ENCODE data around the gene DKC1.

The DKC1 gene

DNA sequence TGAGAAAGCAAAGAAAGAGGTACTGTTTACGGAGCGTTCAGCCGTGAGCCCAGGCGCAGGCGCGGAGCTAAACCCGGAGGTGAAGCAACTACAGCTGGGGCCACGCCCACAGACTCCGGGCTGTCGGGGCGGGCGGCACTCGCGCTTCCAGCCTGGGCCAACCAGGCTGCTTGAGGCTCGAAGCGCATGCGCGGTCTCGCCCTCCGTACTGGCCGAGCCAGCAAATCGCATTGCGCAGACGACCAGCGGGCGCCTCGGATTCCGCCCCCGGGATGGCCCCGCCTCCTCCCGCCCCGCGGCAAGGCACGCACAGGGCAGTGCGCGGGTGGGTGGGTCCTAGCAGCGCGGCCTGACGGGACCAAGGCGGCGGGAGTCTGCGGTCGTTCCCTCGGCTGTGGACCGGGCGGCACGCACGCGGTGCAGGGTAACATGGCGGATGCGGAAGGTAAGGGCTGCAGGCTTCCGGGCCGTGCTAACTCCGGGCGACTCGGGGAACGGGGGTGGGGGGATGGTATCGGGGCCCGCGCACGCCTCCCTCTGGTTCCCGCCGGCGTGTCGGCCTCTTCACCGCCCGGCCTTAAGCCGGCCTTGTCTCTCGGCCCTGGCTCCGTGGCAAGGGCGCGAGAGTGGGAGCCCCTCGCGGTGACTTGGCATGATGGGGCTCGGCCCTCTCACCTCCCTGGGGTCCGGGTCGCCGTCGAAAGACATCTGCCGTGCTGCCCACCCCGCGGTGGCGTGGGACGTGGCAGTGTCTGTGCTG lies at the start of gene DKC1:
DKC1 (plus strand) TSS at position 328 of the 760 bp plus-strand sequence; CDS start at position 430, 102 bp downstream.
- DNase-seq (ENCODE audit: low read depth in 2 of 2): peak; percentile 85 to 90

DNA sequence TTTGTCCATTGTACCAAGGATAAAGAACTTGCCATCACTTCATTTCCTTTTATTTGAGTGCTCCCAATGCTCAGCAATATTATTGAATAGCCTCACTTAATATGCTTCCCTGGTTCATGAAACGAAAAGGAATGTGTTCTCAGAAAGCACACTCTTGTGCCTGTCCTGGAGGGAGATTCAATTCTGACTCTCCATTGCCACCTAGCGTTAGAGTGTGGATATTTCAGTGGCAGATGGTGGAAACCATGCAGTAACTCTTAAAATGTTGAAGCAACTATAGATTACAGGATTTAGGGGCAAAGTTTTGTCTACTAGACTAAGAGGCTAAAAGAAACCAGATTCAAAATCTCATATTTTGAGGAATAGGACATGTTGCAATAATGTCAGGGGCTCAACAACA lies 47.7 kb upstream of the DKC1 start:
- no peak for DNase-seq (ENCODE audit: low read depth in 2 of 2)

- DNase-seq (ENCODE audit: low read depth in 2 of 2): no peak
Measured at GRCh38 chrX:154715825-154716224, 46.8 kb upstream of the DKC1 start.

DNA sequence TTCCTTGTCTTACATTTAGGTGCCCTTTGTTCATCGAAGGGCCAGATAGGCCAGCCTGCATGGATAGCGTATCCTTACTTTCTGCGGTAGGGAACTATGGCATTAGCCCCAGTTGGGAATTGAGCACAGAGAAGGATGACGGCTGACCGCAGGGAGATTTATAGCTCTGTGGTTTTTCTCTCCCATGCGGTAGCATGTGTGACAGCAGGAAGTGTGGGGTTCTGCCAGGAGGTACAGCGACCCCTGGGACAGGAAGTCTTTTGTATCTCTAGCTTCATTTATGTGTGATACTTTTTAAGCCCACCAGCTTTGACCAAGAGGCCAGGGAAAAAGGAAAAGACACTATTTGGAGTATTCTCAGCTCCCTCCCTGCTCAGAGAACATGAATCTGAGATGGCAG lies 44.8 kb upstream of the DKC1 start:
- no peak for DNase-seq (ENCODE audit: low read depth in 2 of 2)

- DNase-seq (ENCODE audit: low read depth in 2 of 2): no peak
Measured at GRCh38 chrX:154718616-154719015, 44.0 kb upstream of the DKC1 start.

DNA sequence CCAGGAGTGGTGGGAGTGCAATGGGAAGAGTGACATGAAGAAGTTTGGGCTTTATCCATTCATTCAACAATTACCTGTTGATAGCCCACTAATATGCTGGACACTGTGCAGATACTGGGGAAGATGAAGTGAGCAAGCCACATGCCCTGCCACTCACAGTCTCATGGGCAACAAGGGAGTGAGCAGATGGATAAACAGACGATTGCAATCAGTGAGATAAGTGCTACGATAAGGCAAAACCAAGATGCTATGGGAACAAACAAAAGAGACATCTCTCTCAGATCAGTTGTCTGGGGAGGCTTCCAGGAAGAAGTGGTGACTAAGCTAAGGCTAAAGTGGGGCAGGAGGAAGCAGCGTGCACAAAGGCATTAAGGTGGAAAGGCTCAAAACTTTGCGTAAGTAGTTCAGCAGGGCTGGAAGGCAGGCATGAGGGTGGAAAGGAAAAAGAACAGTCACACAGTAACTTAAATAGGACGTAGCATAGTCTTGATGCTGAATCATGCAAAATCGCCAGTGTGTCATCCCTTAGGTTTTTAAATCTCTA lies 43.5 kb upstream of the DKC1 start:
- DNase-seq (ENCODE audit: low read depth in 2 of 2): no peak

- DNase-seq (ENCODE audit: low read depth in 2 of 2): no peak
Measured at GRCh38 chrX:154720067-154720466, 42.6 kb upstream of the DKC1 start.

GRCh38 chrX:154721155-154721554 lies 41.5 kb upstream of the DKC1 start:
- no peak for DNase-seq (ENCODE audit: low read depth in 2 of 2)

DNA sequence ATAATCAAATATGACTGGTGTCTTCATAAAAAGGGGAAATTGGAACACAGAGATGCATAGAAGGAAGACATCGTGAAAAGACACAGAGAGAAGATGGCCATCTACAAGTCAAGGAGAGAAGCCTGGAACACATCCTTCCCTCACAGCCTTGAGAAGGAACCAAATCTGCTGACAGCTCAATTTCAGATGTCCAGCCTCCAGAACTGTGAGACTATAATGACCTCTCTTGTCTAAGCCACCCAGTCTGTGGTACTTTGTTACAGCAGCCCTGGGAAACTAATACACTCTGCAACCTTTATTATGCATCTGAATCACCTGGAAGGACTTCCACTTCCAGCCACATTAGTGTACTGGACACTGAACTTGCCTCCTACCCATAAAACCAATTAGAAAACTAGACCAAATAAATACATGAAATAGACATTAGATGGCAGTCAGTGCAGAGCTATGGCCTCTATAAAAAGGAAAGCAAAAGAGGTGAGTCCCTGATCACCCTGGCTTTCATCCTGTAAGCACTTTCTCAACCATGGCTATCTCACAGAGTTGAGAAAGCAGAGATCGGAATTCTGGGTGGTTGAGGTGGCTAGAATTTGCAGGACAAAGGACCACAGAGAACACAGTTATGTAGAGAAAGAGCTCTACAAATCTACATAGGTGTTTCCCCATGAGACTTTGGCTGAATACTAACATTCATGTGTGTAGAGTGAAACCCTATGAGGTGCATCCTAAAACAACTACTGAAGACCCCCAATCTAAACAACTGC lies 37.5 kb upstream of the DKC1 start:
- DNase-seq (ENCODE audit: low read depth in 2 of 2): no peak

GRCh38 chrX:154727418-154727817 lies 35.2 kb upstream of the DKC1 start:
- DNase-seq (ENCODE audit: low read depth in 2 of 2): no peak

DNA sequence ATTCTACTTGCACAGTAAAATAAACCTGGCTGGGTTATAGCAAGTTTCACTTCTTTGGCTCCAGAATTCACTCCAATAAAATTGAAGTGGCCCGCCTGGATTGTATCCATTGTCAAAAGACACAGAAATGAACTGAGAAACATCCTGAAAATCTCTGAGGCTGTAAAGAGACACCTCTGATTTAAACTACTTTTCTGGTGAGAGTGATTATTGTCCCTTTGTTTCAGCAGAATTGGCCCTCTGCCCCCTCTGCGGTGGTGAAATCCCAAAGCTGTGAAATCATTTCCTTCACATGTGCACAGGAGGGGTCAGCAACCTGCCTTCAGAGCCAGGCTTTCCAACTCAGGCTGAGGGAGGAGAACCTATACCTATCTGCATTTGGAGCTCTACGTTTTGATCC lies 34.8 kb upstream of the DKC1 start:
- no peak for DNase-seq (ENCODE audit: low read depth in 2 of 2)

DNA sequence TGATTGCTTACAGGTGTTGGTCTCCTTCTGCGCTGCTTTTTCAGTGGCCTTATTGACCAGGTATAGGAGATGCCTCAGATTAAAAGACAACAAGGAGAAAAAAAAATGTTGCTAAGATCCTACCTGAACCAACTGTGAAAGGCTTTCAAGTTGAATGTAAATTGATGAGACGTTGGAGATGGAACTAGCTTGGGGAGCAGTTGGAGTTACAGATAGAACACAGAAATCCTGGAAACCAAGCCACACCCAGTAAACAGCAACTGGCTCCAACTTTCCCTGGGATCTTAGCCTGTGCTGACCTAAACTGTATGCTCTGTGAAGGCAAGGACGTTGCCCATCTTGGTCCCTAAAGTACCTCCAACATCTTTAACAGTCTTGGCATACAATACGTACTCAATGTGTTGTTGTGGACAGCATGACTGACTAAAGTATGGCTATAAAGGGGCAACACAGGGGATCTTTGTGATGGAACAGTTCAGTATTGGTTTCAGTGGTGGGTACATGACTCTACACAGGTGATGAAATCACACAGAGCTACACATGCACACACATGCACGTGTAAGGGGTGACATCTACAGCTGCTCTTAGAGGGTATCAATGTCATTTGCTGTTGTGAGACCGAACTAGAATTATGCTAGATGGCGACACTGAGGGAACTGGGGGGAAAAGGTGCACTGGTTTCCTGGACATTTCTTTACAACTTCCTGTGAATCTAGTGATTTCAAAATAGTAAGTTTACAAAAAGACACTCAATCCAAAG lies 34.1 kb upstream of the DKC1 start:
- no peak for DNase-seq (ENCODE audit: low read depth in 2 of 2)

DNA sequence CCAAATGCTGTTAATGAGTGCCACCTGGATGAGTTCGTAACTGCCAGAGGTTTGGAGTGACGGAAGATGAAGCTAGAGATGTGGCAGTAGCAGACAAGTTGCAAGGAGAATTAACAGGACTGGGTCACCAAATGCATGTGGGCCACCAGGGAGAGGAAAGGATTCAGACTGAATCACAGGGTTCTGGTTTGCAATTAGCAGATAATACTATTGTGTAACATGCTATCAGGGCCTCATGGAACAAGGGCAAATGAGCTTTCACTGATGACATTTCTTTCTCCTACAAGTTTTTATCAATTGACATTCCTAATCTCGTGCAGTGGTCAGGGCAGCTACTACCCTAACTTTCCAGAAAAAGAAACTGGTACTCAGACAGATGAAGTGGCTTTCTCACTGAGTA lies 33.2 kb upstream of the DKC1 start:
- no peak for DNase-seq (ENCODE audit: low read depth in 2 of 2)

DNA sequence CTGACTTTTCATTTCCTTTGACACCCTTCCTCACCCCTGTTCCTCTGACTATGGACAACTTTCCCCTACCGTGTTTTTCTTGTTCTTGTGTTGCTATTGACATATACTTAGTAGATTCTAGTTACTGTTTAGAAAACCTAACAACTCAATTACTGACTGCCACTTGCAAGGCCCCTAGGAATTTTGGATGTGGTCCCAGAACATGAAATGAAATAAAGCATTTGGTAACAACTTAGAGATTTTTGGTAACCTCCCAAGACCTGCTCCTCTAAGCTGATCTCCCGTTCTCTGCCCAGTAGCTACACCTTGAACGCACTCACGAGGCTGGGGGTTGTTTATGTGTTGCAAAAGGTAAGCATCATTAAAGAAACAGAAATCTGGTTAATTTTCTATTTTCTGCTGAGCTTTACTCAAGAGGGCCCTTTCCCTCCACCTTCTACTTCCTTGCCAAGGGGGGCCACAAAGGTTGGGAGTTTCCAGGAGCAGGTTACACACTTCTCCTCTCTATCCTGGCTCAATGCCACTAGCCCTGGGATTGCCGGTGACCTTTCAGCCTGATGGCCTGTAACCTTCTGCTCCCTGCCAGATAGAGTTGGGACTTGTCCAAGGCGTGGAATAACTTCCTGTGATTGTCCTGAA lies 32.3 kb upstream of the DKC1 start:
- no peak for DNase-seq (ENCODE audit: low read depth in 2 of 2)

DNA sequence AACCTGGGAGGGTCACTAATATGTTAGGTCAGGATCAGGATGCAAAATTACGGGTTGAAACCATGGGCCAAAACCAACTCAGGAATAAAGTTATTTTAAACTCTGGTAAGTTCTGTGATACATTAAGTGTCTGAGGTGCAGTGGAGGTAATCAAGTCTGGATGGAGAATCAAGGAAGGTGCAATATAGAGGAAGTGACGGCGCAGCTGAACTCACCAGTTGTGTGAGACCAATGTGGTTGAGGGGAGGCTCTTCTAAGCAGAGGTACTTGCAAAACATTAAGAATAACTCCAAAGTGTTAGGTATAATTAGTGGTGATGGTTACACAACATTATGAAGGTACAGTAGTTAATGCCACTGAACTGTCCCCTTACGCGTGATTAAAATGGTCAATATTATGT lies 31.5 kb upstream of the DKC1 start:
- no peak for DNase-seq (ENCODE audit: low read depth in 2 of 2)

- no peak for DNase-seq (ENCODE audit: low read depth in 2 of 2)
Measured at GRCh38 chrX:154731881-154732280, 30.8 kb upstream of the DKC1 start.

- no peak for DNase-seq (ENCODE audit: low read depth in 2 of 2)
Measured at GRCh38 chrX:154732421-154733065, 30.1 kb upstream of the DKC1 start.

DNA sequence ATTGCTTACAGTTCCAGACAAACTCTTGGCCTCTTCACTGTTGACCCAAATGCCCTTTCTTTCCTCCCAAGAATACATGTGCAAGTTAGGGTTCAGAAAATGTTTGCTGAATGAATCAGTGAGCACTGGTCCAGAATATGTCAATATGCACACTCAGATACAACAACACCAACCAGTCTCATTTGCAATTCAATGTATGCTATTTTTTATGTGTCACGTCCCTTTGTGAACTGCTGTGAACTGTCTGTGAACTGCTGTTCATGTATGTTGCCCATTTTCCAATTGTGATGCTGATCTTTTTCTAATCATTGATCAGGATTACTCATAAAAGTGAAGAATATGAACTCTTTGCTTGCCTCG lies 29.6 kb upstream of the DKC1 start:
- DNase-seq (ENCODE audit: low read depth in 2 of 2): no peak

DNA sequence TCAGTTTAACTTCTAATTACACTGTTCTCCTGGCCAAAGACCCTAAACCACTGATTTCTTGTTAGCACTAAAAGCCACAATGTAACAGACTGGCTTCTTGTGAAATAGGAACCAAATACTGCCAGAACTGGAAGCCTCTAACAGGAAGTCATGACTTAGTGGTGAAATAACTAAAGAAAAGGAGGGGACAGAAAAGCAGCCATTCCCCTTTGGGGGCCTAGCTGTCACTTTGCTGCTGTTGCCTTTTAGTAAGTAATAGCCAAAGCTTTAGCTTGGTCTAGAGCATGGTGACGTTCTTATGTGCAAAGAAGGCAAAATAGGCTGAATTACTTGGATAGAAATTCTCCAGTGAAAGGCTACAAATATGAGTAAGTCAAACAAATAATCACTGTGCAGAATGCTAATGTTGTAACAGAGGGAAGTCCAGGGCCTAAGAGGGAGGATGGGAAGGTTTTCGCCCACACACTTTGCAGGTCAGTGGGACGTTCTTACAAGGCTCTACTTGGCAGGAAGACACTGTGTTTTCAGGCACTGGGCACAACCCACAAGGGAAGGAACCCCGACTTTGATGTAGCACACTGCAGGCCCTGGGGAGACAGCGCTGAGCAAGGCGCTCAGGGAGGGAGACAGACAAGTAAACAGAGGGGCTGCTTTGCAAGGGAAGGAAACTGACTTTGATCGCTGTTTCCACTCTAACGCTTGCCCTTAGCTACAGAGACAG lies 28.4 kb upstream of the DKC1 start:
- DNase-seq (ENCODE audit: low read depth in 2 of 2): no peak

DNA sequence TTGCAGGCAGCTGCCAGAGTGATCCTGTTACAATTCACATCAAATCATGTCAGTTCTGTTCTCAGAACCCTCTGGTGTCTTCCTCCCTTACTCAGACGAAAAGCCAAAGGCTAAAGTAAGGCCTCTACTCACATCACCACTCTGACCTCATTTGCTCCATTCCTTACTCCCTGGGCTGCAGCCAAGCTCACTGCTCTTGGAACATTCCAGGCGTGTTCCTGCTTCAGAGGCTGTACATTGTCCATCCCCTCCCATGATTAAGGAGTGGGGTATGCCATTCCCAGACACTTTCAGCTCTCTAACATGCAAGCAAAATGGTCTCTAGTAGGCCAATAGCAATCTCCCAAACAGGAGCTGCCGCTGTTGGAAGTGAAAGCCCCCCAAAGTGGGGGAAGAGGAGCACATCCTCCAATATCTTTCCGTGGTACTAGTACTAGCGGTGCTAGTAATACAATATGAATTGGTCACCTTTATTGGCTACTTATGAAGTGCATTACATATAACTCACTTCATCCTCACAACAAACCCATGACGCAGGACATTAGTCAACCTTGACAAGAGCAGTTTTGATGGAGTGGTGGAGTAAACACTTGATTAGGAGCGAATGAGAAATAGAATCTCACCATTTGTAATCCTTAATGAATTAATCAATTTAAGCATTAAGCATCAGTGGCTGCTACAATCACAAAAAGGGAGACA lies 26.8 kb upstream of the DKC1 start:
- no peak for DNase-seq (ENCODE audit: low read depth in 2 of 2)

Data from stimulated activated CD8-positive, alpha-beta memory T cell treated with anti-CD3 and anti-CD28 coated beads, Interleukin-2, amount 100 ng/mL, for 1 hour (primary cell).